HepG2 (cell line): ENCODE data around the gene COQ5. TPM values are rescaled to one million over a fixed set of nuclear protein-coding genes. Genes with fewer than 3 reads are reported as not detected.

Experiments used
- AKAP8 ChIP-seq: sonication (generic); formaldehyde crosslinking; IDR thresholded peaks from 2 replicates; pipeline ENCODE4 v1.5.1; 2020; ENCODE audit warnings: mild to moderate bottlenecking, missing genetic modification reagents
- ATRX ChIP-seq: sonication (generic); formaldehyde crosslinking; IDR thresholded peaks from 2 replicates; pipeline ENCODE4 v1.4.0; 2020; ENCODE audit warnings: missing genetic modification reagents, borderline replicate concordance
- BORCS8-MEF2B ChIP-seq: sonication (generic); formaldehyde crosslinking; IDR thresholded peaks from 2 replicates; pipeline ENCODE4 v1.8.0; 2022; ENCODE audit warnings: mild to moderate bottlenecking, missing genetic modification reagents
- FOXA1 ChIP-seq, 2 experiments: fragments of 450-650 bp in 1 of 2; sonication (generic) in 1 of 2; formaldehyde crosslinking in 1 of 2; IDR thresholded peaks; 2 replicates each; pipeline versions ENCODE4 v1.4.0 to v1.6.1; 2016 to 2020; ENCODE audit warnings: missing genetic modification reagents in 1 of 2
- GATA4 ChIP-seq: sonication (generic); IDR thresholded peaks from 2 replicates; pipeline ENCODE4 v1.6.1; 2016; ENCODE audit warnings: antibody characterized with exemption, low read depth, borderline replicate concordance
- HDAC2 ChIP-seq: sonication (generic); formaldehyde crosslinking; IDR thresholded peaks from 2 replicates; pipeline ENCODE4 v1.4.0; 2020; ENCODE audit warnings: missing genetic modification reagents
- HMGA1 ChIP-seq: sonication (generic); formaldehyde crosslinking; conservative IDR thresholded peaks from 2 replicates; pipeline ENCODE4 v1.4.0; 2020; ENCODE audit warnings: missing genetic modification reagents
- HNRNPH1 ChIP-seq: fragments of 200-400 bp; formaldehyde crosslinking; optimal IDR thresholded peaks from 2 replicates; pipeline ENCODE3; 2017; ENCODE audit warnings: mild to moderate bottlenecking, low read depth, low read length
- KAT8 ChIP-seq: IDR thresholded peaks from 2 replicates; pipeline ENCODE4 v1.6.1; 2016; ENCODE audit warnings: missing genetic modification reagents, missing compliant biosample characterization
- MBD4 ChIP-seq: IDR thresholded peaks from 2 replicates; pipeline ENCODE4 v1.6.1; 2012; ENCODE audit warnings: low read length, inconsistent platforms, borderline replicate concordance
- NONO ChIP-seq, 2 experiments: fragments of 450-650 bp in 1 of 2; sonication (generic) in 1 of 2; formaldehyde crosslinking in 1 of 2; IDR thresholded peaks in 1 of 2; conservative IDR thresholded peaks in 1 of 2; 2 replicates each; pipeline versions ENCODE4 v1.6.1 to v1.8.0; 2017 to 2022; ENCODE audit warnings: mild to moderate bottlenecking in 1 of 2, missing genetic modification reagents in 1 of 2, moderate library complexity in 1 of 2
- POLR2G ChIP-seq: fragments of 200-400 bp; formaldehyde crosslinking; IDR thresholded peaks from 2 replicates; pipeline ENCODE4 v1.6.1; 2018; ENCODE audit warnings: mild to moderate bottlenecking, low read depth, low read length, moderate library complexity
- RFXANK ChIP-seq: IDR thresholded peaks from 2 replicates; pipeline ENCODE4 v1.6.1; 2016
- SAP130 ChIP-seq: IDR thresholded peaks from 2 replicates; pipeline ENCODE4 v1.6.1; 2016; ENCODE audit warnings: low read depth
- SP140L ChIP-seq: sonication (generic); formaldehyde crosslinking; IDR thresholded peaks from 2 replicates; pipeline ENCODE4 v1.4.0; 2020; ENCODE audit warnings: missing genetic modification reagents, borderline replicate concordance
- TEAD3 ChIP-seq: optimal IDR thresholded peaks from 2 replicates; pipeline ENCODE3; 2016; ENCODE audit warnings: borderline replicate concordance
- TGIF2 ChIP-seq: IDR thresholded peaks from 2 replicates; pipeline ENCODE4 v1.6.1; 2016; ENCODE audit warnings: control low read depth, missing compliant biosample characterization
- TOE1 ChIP-seq: sonication (generic); formaldehyde crosslinking; IDR thresholded peaks from 2 replicates; pipeline ENCODE4 v1.4.0; 2020; ENCODE audit warnings: mild to moderate bottlenecking, missing genetic modification reagents
- TP53 ChIP-seq: sonication (generic); formaldehyde crosslinking; conservative IDR thresholded peaks from 2 replicates; pipeline ENCODE4 v1.4.0; 2020; ENCODE audit warnings: missing genetic modification reagents
- ZC3H4 ChIP-seq: sonication (generic); formaldehyde crosslinking; IDR thresholded peaks from 2 replicates; pipeline ENCODE4 v1.4.0; 2020; ENCODE audit warnings: missing genetic modification reagents, borderline replicate concordance
- ZKSCAN1 ChIP-seq: fragments of 150-350 bp; IDR thresholded peaks from 2 replicates; pipeline ENCODE4 v1.6.1; 2014; ENCODE audit warnings: low read length
- ZNF17 ChIP-seq: sonication (generic); formaldehyde crosslinking; IDR thresholded peaks from 2 replicates; pipeline ENCODE4 v1.5.0; 2020; ENCODE audit warnings: mild to moderate bottlenecking, missing genetic modification reagents
- ZNF235 ChIP-seq: sonication (generic); formaldehyde crosslinking; IDR thresholded peaks from 2 replicates; pipeline ENCODE4 v1.8.1; 2023; ENCODE audit warnings: mild to moderate bottlenecking, missing genetic modification reagents, borderline replicate concordance
- ZNF331 ChIP-seq: sonication (generic); formaldehyde crosslinking; IDR thresholded peaks from 2 replicates; pipeline ENCODE4 v1.4.0; 2020; ENCODE audit warnings: missing genetic modification reagents
- ZNF382 ChIP-seq: sonication (generic); formaldehyde crosslinking; IDR thresholded peaks from 2 replicates; pipeline ENCODE4 v1.5.0; 2020; ENCODE audit warnings: missing genetic modification reagents, mild to moderate bottlenecking, borderline replicate concordance
- ZNF432 ChIP-seq: sonication (generic); formaldehyde crosslinking; IDR thresholded peaks from 2 replicates; pipeline ENCODE4 v1.5.0; 2020; ENCODE audit warnings: missing genetic modification reagents, mild to moderate bottlenecking, borderline replicate concordance
- ZNF451 ChIP-seq: sonication (generic); formaldehyde crosslinking; IDR thresholded peaks from 2 replicates; pipeline ENCODE4 v1.5.0; 2020; ENCODE audit warnings: mild to moderate bottlenecking, missing genetic modification reagents
- ZNF501 ChIP-seq: sonication (generic); formaldehyde crosslinking; IDR thresholded peaks from 2 replicates; pipeline ENCODE4 v1.5.1; 2020; ENCODE audit warnings: mild to moderate bottlenecking, moderate library complexity, missing genetic modification reagents
- ZNF572 ChIP-seq: sonication (generic); formaldehyde crosslinking; IDR thresholded peaks from 2 replicates; pipeline ENCODE4 v1.5.1; 2020; ENCODE audit warnings: mild to moderate bottlenecking, missing genetic modification reagents
- ZNF792 ChIP-seq: IDR thresholded peaks from 2 replicates; pipeline ENCODE4 v1.6.1; 2016
- ZNF879 ChIP-seq: sonication (generic); formaldehyde crosslinking; IDR thresholded peaks from 2 replicates; pipeline ENCODE4 v1.8.1; 2023; ENCODE audit warnings: missing genetic modification reagents
- polyA plus RNA-seq, 8 experiments: library from polyadenylated mRNA; depleted of rRNA in 3 of 8; stranded (reverse) in 7 of 8; unstranded in 1 of 8; fragments of >200 nt; fragmentation: Illumina TruSeq in 4 of 8; extraction: Trizol in 4 of 8; gene quantifications; 2 replicates each; pipeline versions ENCODE4 v1.2.1 to v1.2.3, GENCODE V29; 2011 to 2016; ENCODE audit warnings: low read depth in 4 of 8, missing spikeins in 1 of 8, mixed read lengths in 1 of 8; ENCODE audit not compliant: insufficient read depth in 1 of 8
- total RNA-seq, 5 experiments: library from RNA; depleted of rRNA; stranded (reverse); fragments of >200 nt; fragmentation: Illumina TruSeq; extraction: Trizol; gene quantifications; 2 replicates each; pipeline ENCODE4 v1.2.3, GENCODE V29; 2016; ENCODE audit warnings: low read depth in 1 of 5
- TF ChIP-seq, protein P1 (sequence below): sonication (generic); formaldehyde crosslinking; IDR thresholded peaks from 2 replicates; pipeline ENCODE4 v1.5.0; 2020; ENCODE audit warnings: missing genetic modification reagents
- TF ChIP-seq, protein P2 (sequence below): sonication (generic); formaldehyde crosslinking; IDR thresholded peaks from 2 replicates; pipeline ENCODE4 v1.4.0; 2020; ENCODE audit warnings: mild to moderate bottlenecking, missing genetic modification reagents, borderline replicate concordance

The COQ5 gene
- total and polyA plus RNA-seq, 2 of the 13 experiments (the other 11 are each of a cell fraction or from before 2014, with no cell fraction given): 36.4 to 41.5 TPM

DNA sequence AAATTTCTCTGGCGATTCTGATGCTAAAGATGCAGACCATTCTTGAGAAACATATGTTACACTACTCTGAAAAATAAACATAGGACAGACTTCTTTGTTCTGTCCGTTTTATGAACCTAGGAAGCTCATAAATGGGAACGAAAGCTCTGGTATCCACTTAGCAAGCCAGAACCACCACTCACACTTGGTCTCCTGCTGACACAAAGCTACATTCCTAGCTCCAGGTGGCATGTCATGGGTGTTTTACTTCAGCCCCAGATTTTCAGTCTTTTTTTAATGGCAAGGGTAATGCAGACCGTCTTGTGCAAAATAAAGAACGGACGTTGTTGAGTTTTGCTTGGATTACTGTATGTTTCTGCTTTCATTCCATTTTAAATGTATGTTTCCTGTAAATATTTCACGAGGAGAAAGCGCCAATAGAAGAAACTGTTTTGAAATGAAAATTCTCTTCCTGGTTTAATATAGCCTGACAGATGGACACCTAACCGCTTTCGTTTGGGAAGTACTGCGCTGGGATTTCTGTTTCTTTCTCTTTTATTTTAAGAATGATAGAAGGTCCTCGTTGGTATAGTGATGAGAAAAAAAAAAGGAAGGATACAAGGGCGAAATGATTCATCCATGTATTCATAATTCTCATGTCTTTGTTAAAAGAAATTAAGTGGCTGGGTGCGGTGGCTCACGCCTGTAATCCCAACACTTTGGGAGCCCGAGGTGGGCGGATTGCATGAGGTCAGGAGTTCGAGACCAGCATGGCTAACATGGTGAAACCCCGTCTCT, 871 bp upstream of the COQ5 start (continued):
- no peak for TF ChIP-seq SP140L
- TF ChIP-seq, protein P1, sequence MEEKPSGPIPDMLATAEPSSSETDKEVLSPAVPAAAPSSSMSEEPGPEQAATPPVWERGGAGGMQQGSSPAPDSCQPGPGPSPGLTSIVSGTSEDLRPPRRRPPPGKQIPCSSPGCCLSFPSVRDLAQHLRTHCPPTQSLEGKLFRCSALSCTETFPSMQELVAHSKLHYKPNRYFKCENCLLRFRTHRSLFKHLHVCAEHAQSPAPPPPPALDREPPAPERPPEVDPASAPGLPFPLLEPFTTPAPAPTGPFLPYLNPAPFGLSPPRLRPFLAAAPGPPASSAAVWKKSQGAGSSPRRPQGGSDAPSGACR (CRISPR knock-in tag): no peak
- TF ChIP-seq NONO (IDR thresholded peaks at IDR 0.05): no peak
- TF ChIP-seq NONO (CRISPR knock-in tag; conservative IDR thresholded peaks at IDR 0.05): no peak
- TF ChIP-seq ZNF432: no peak
- no peak for TF ChIP-seq ZNF451 (CRISPR knock-in tag)
- TF ChIP-seq ZNF501 (CRISPR knock-in tag): no peak
- no peak for TF ChIP-seq POLR2G
- peak; percentile 87 for TF ChIP-seq SAP130
- no peak for TF ChIP-seq TP53 (CRISPR knock-in tag)
- TF ChIP-seq ZC3H4 (CRISPR knock-in tag): no peak
- TF ChIP-seq ATRX: no peak
- no peak for TF ChIP-seq ZKSCAN1
- TF ChIP-seq ZNF331 (CRISPR knock-in tag): no peak
- TF ChIP-seq HMGA1: no peak
- no peak for TF ChIP-seq BORCS8-MEF2B (CRISPR knock-in tag)
- TF ChIP-seq GATA4: no peak
- TF ChIP-seq RFXANK (CRISPR knock-in tag): no peak
- TF ChIP-seq MBD4: no peak
- no peak for TF ChIP-seq AKAP8 (CRISPR knock-in tag)
- peak; percentile 99 for TF ChIP-seq TEAD3 (CRISPR knock-in tag)
- TF ChIP-seq HNRNPH1: no peak
- TF ChIP-seq ZNF879 (CRISPR knock-in tag): no peak
- TF ChIP-seq ZNF572: no peak
- no peak; the same call in 1 of the 2 replicates for TF ChIP-seq KAT8 (CRISPR knock-in tag)
- 0 out of 2 replicates have a peak, but pooled peaks have one; percentile 26 for TF ChIP-seq ZNF792
- no peak for TF ChIP-seq FOXA1 (IDR thresholded peaks at IDR 0.05)
- TF ChIP-seq FOXA1 (CRISPR knock-in tag; IDR thresholded peaks at IDR 0.05): no peak
- no peak for TF ChIP-seq ZNF235 (CRISPR knock-in tag)
- no peak for TF ChIP-seq HDAC2
- TF ChIP-seq, protein P2, sequence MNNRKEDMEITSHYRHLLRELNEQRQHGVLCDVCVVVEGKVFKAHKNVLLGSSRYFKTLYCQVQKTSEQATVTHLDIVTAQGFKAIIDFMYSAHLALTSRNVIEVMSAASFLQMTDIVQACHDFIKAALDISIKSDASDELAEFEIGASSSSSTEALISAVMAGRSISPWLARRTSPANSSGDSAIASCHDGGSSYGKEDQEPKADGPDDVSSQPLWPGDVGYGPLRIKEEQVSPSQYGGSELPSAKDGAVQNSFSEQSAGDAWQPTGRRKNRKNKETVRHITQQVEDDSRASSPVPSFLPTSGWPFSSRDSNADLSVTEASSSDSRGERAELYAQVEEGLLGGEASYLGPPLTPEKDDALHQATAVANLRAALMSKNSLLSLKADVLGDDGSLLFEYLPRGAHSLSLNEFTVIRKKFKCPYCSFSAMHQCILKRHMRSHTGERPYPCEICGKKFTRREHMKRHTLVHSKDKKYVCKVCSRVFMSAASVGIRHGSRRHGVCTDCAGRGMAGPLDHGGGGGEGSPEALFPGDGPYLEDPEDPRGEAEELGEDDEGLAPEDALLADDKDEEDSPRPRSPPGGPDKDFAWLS (CRISPR knock-in tag): no peak
- TF ChIP-seq ZNF17 (CRISPR knock-in tag): no peak
- TF ChIP-seq TOE1: no peak
- TF ChIP-seq TGIF2 (CRISPR knock-in tag): peak; percentile 78; the same call in 1 of the 2 replicates
- no peak for TF ChIP-seq ZNF382 (CRISPR knock-in tag)
